ENCODE measurements around the gene PDHB.

DNA sequence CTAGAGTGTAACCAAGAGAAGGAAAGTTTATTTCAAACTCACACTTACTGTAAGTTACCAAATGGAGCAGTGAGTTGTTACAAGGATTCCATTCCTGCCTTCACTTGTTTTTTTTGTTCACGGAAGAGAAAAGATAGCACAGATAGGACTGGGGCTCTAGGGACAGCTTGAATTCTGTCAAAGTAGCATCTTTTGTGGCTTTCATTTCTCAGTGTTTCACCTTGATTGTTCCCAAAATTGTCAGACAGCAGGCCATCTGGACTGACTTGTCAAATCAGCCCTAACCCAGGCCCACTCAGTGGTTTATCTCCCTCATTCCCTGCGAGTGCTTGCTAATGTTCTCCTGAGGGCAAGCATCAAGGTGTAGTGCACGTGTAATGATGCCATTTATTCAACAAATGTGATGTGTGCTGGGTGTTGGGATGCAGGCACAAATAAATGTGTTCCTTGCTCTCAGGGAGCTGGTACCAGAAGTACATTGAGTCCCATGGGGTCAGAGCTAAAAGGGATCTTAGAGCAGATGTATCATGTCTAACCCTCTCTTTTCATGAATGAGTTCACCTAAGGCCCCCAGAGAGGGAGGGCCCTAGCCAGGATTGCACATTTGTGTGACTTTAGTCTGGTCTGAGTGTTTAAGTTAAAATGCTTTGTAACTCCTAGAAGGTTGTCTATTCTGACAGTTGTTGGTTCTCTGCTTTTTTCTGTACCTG lies 49.1 kb downstream of the PDHB start:
- TF ChIP-seq, protein P1, sequence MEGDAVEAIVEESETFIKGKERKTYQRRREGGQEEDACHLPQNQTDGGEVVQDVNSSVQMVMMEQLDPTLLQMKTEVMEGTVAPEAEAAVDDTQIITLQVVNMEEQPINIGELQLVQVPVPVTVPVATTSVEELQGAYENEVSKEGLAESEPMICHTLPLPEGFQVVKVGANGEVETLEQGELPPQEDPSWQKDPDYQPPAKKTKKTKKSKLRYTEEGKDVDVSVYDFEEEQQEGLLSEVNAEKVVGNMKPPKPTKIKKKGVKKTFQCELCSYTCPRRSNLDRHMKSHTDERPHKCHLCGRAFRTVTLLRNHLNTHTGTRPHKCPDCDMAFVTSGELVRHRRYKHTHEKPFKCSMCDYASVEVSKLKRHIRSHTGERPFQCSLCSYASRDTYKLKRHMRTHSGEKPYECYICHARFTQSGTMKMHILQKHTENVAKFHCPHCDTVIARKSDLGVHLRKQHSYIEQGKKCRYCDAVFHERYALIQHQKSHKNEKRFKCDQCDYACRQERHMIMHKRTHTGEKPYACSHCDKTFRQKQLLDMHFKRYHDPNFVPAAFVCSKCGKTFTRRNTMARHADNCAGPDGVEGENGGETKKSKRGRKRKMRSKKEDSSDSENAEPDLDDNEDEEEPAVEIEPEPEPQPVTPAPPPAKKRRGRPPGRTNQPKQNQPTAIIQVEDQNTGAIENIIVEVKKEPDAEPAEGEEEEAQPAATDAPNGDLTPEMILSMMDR (IDR thresholded peaks at IDR 0.05): no peak
- no peak for TF ChIP-seq POLR2A (IDR thresholded peaks at IDR 0.05)

Measured in right lobe of liver (tissue), 4 donors.